K562 (cell line): ENCODE results near the gene SPOCD1. TPM values are rescaled to one million over a fixed set of nuclear protein-coding genes. Genes with fewer than 3 reads are reported as not detected.

Experiments used
- CAMTA2 ChIP-seq: fragments of 250-450 bp; sonication (Bioruptor Pico); conservative IDR thresholded peaks from 2 replicates; pipeline ENCODE4 v1.5.1; 2022
- CREB3L1 ChIP-seq: fragments of 450-650 bp; IDR thresholded peaks from 2 replicates; pipeline ENCODE4 v1.6.1; 2014; ENCODE audit warnings: low read depth, mild to moderate bottlenecking, moderate library complexity, borderline replicate concordance
- DDX20 ChIP-seq: fragments of 450-650 bp; IDR thresholded peaks from 2 replicates; pipeline ENCODE4 v1.6.1; 2016; ENCODE audit warnings: missing genetic modification characterization, low read depth, mild to moderate bottlenecking, missing compliant biosample characterization, moderate library complexity
- DNMT1 ChIP-seq: fragments of 450-650 bp; IDR thresholded peaks from 2 replicates; pipeline ENCODE4 v1.6.1; 2016; ENCODE audit warnings: antibody characterized with exemption, mild to moderate bottlenecking
- DPF2 ChIP-seq: fragments of 450-650 bp; IDR thresholded peaks from 2 replicates; pipeline ENCODE4 v1.6.1; 2016
- EGR1 ChIP-seq: fragments of 450-650 bp; conservative IDR thresholded peaks from 2 replicates; pipeline ENCODE4 v1.6.1; 2017; ENCODE audit warnings: mild to moderate bottlenecking
- FOXK2 ChIP-seq, 2 experiments: fragments of 450-650 bp; IDR thresholded peaks in 1 of 2; conservative IDR thresholded peaks in 1 of 2; 2 replicates each; pipeline ENCODE4 v1.6.1; 2016; ENCODE audit warnings: low read depth in 2 of 2, mild to moderate bottlenecking in 1 of 2
- GTF2F1 ChIP-seq: IDR thresholded peaks from 2 replicates; pipeline ENCODE4 v1.6.1; 2011; ENCODE audit warnings: low read depth, low read length, improper control_type of control experiment
- GTF3C2 ChIP-seq: IDR thresholded peaks from 3 replicates; pipeline ENCODE4 v1.6.1; 2011; ENCODE audit warnings: borderline replicate concordance, mild to moderate bottlenecking, moderate library complexity; ENCODE audit not compliant: insufficient read length; ENCODE audit errors: extremely low read depth
- HDAC1 ChIP-seq, 2 experiments: fragments of 450-650 bp; IDR thresholded peaks; 2 replicates each; pipeline ENCODE4 v1.6.1; 2016 to 2017; ENCODE audit warnings: inconsistent platforms in 1 of 2, mild to moderate bottlenecking in 1 of 2, moderate library complexity in 1 of 2
- KDM1A ChIP-seq, 2 experiments: fragments of 450-650 bp; IDR thresholded peaks; 2 replicates each; pipeline ENCODE4 v1.6.1; 2016; ENCODE audit warnings: mild to moderate bottlenecking in 2 of 2
- NCOR1 ChIP-seq: fragments of 450-650 bp; IDR thresholded peaks from 2 replicates; pipeline ENCODE4 v1.6.1; 2016; ENCODE audit warnings: mild to moderate bottlenecking, moderate library complexity
- NR2C2 ChIP-seq, 2 experiments: fragments of 200-800 bp in 1 of 2; sonication (Bioruptor generic) in 1 of 2; sonication (generic) in 1 of 2; formaldehyde crosslinking in 1 of 2; IDR thresholded peaks; 2 replicates each; pipeline versions ENCODE4 v1.6.1 to v1.8.0; 2016 to 2022; ENCODE audit warnings: mild to moderate bottlenecking in 1 of 2, missing compliant biosample characterization in 1 of 2, missing genetic modification characterization in 1 of 2, missing genetic modification reagents in 1 of 2
- PHTF2 ChIP-seq: fragments of 250-450 bp; sonication (Bioruptor Pico); IDR thresholded peaks from 2 replicates; pipeline ENCODE4 v1.5.0; 2021; ENCODE audit warnings: mild to moderate bottlenecking
- RBM22 ChIP-seq: fragments of 200-400 bp; formaldehyde crosslinking; IDR thresholded peaks from 2 replicates; pipeline ENCODE4 v1.6.1; 2018; ENCODE audit warnings: low read length, low read depth; ENCODE audit not compliant: poor library complexity, severe bottlenecking
- SP1 ChIP-seq: sonication (generic); formaldehyde crosslinking; IDR thresholded peaks from 2 replicates; pipeline ENCODE4 v1.8.1; 2022; ENCODE audit warnings: mild to moderate bottlenecking, missing genetic modification reagents
- THRAP3 ChIP-seq: fragments of 450-650 bp; IDR thresholded peaks from 2 replicates; pipeline ENCODE4 v1.6.1; 2016; ENCODE audit warnings: mild to moderate bottlenecking, inconsistent platforms, borderline replicate concordance
- U2AF1 ChIP-seq: fragments of 200-400 bp; formaldehyde crosslinking; optimal IDR thresholded peaks from 2 replicates; pipeline ENCODE3; 2017; ENCODE audit warnings: mild to moderate bottlenecking, low read depth, low read length, moderate library complexity
- ZNF282 ChIP-seq: sonication (generic); formaldehyde crosslinking; IDR thresholded peaks from 2 replicates; pipeline ENCODE4 v1.8.1; 2023; ENCODE audit warnings: missing genetic modification reagents
- ZNF316 ChIP-seq: fragments of 450-650 bp; IDR thresholded peaks from 2 replicates; pipeline ENCODE4 v1.6.1; 2016
- ZNF561 ChIP-seq: fragments of 450-650 bp; formaldehyde crosslinking; conservative IDR thresholded peaks from 2 replicates; pipeline ENCODE4 v1.4.0; 2020; ENCODE audit warnings: mild to moderate bottlenecking, moderate library complexity
- ZNF740 ChIP-seq, 3 experiments: fragments of 200-800 bp in 1 of 3; sonication (Bioruptor generic) in 1 of 3; sonication (generic) in 1 of 3; formaldehyde crosslinking in 1 of 3; IDR thresholded peaks; 2 replicates each; pipeline versions ENCODE4 v1.6.1 to v1.8.0; 2016 to 2022; ENCODE audit warnings: mild to moderate bottlenecking in 2 of 3, missing compliant biosample characterization in 2 of 3, missing genetic modification characterization in 2 of 3, missing genetic modification reagents in 1 of 3
- polyA plus RNA-seq, 8 experiments: library from polyadenylated mRNA; depleted of rRNA in 4 of 8; stranded (reverse) in 5 of 8; unstranded in 3 of 8; fragments of >200 nt; fragmentation: Nextera tagmentation in 2 of 8; fragmentation: Illumina TruSeq in 1 of 8; extraction: Ambion mirVana in 2 of 8; extraction: Trizol in 1 of 8; gene quantifications; 2 replicates each; pipeline versions ENCODE4 v1.2.1 to v1.2.3, GENCODE V29; 2011 to 2014; ENCODE audit warnings: inconsistent platforms in 1 of 8, missing spikeins in 1 of 8
- total RNA-seq, 7 experiments: library from RNA; depleted of rRNA in 6 of 7; stranded (reverse); fragments of >200 nt in 6 of 7; fragmentation: Illumina TruSeq in 2 of 7; extraction: Trizol in 2 of 7; gene quantifications; 2 replicates each; pipeline versions ENCODE4 v1.2.1 to v1.2.3, GENCODE V29; 2011 to 2021; ENCODE audit warnings: low replicate concordance in 1 of 7

SPOCD1 gene
- total and polyA plus RNA-seq, 9 of the 15 experiments (the other 6 are each of a cell fraction or from before 2014, with no cell fraction given), result 0.03 to 0.71 (median 0.26) TPM; not detected in 1

GRCh38 chr1:31831397-31832378, 15.9 kb upstream of the SPOCD1 start (continued):
- TF ChIP-seq NR2C2 (CRISPR knock-in tag; IDR thresholded peaks at IDR 0.05) (no peak), NR2C2 (tag; IDR thresholded peaks at IDR 0.05) (peak; percentile 51; the same call in 1 of the 2 replicates), ZNF282 (CRISPR knock-in tag) (no peak), ZNF561 (CRISPR knock-in tag) (no peak), EGR1 (0 out of 2 replicates have a peak, but pooled peaks have one; percentile 5), DDX20 (tag) (no peak), ZNF316 (peak; percentile 8; the same call in 1 of the 2 replicates), PHTF2 (CRISPR knock-in tag) (no peak), DNMT1 (no peak), FOXK2 (conservative IDR thresholded peaks at IDR 0.05 in 1 of 2, IDR thresholded peaks at IDR 0.05 in 1 of 2; ENCODE audit: low read depth in 2 of 2) (no peak), ZNF740 (CRISPR knock-in tag; IDR thresholded peaks at IDR 0.05) (no peak), ZNF740 (tag; IDR thresholded peaks at IDR 0.05) (no peak), U2AF1 (no peak), NCOR1 (0 out of 2 replicates have a peak, but pooled peaks have one; percentile 12), THRAP3 (no peak), DPF2 (peak; percentile 44; the same call in 1 of the 2 replicates), CAMTA2 (CRISPR knock-in tag) (no peak), SP1 (CRISPR knock-in tag) (no peak), HDAC1 (IDR thresholded peaks at IDR 0.05) (0 out of 4 replicates have a peak, but pooled peaks of 1 of the 2 experiments have one; percentile 19), KDM1A (IDR thresholded peaks at IDR 0.05) (peak; percentile 65 to 74; a peak in 3 of 4 replicates), RBM22 (no peak), CREB3L1 (no peak), GTF2F1 (no peak), GTF3C2 (no peak)
